NCI-H2029 treated with DMSO at 0.1 percent for 48 hours (cell line): ENCODE results near the gene EFR3B.
"Not testable (repeated sequence)": the region's sequence is repeated elsewhere in the genome, so short reads cannot be mapped to it uniquely, and the experiment has no call there.

Experiments used
- DNase-seq: peaks from one replicate; lab custom pipeline; 2025; lab: John Stamatoyannopoulos, UW

The EFR3B gene

GRCh38 chr2:25073025-25073424 is 31.1 kb downstream of the EFR3B start:
- peak; percentile 80 for DNase-seq

DNA sequence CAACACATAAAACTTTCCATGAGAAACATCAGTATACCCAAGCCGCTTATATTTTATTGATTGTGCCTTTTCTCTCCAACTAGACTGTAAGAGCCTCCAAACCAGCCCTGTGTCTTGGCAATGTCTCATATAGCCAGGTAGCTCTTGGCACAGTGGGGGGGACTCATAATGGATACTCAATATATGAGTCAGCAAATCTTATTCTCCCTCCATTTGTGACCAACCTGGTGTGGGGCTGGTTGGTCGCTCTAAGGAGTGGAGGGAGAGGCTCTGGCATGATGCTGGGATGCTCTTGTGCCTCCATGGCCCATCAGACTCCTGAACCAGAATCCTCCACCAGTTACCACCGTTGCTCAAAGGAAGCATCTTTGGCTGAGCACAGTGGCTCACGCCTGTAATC is 32.0 kb downstream of the EFR3B start:
- no peak for DNase-seq

DNA sequence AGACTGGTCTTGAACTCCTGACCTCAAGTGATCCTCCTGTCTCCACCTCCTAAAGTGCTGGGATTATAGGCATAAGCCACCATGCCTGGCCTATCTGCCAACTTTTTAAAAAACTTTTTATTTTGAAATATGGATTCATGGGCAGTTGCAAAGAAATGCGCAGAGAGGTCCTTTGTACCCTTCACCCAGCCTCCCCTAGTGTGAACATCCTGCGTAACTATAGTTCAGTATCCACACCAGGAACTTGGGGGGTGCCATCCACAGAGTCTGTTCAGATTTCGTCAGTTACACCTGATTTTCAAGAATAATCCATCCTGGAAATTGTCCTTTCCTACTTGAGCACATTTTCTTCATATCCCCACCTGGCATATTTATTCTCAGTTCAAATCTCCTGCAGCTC is 33.0 kb downstream of the EFR3B start:
- no peak for DNase-seq

GRCh38 chr2:25076749-25077148 is 34.9 kb downstream of the EFR3B start:
- no peak for DNase-seq

DNA sequence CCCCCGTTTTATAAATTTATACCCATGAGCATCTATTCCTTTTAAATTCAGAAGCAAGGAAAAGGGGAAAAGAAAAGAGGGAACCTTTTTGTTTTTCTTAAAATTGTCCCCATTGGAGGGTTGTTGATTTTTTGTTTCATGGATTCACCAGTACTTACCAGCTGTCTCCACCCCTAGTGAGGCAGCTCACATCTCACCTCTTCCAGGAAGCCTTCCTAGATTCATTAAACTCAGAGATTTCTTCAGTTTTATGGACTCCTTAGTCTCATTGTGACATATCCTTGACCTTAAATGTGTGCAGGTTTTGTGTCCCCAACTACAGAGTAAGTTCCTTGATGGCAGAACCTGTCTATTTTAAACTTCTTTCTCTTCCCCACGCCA is 35.9 kb downstream of the EFR3B start:
- DNase-seq = no peak

- peak; percentile 92 for DNase-seq
These were observed 36.5 kb downstream of the EFR3B start for GRCh38 chr2:25078170-25079049.

DNA sequence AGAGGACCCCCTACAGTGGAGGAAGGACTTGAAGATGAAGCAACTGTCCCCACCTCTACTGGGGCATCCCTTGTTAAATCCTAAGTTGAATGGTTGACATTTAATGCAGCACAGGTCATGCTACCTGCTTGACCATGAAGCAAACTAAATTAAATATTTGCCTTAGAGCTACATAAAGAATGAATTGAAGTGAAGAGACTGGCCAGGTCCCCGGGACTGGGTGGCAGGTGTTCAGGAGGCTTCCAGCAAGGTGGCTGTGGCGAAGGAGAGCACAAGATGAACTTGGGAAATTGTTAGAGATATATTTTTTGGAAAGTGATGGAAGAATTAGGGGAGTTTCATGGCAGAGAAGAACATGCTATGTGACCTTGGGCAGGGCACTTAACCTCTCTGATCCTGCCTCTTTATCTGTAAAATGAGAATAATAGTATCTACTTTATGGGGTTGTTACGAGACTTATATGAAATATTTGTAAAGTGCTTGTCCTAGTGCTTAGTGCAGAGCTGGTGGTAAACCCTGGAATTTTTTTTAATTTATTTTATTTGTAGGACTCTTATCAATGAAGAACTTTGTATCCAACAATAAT is 37.3 kb downstream of the EFR3B start:
- DNase-seq = peak; percentile 70

DNA sequence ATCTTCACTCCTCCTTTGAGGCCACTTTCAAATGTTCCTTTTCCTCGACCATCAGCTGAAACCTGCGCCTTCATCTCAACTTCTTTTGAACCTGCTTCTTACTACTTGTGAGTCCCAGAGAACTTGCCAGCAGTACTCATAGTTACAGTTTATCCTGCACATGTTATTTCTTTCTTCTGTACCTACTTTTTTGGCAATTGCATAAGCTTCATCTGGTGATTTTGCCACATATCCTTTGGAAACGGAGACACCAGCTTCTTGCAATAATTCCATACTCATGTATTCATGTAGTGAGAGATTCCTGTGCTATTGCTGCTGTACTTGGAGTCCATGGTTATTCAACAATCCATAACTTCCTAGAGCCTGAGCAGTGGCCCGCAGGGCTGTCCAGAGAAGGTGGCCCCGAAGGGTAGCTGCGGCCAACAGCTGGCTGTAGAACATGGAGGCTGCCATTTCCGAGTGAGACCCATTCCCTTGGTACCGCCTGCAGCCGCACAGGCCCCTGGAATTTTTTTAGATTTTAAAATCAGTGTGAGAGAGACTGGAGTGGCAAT is 39.4 kb downstream of the EFR3B start:
- no peak for DNase-seq

DNA sequence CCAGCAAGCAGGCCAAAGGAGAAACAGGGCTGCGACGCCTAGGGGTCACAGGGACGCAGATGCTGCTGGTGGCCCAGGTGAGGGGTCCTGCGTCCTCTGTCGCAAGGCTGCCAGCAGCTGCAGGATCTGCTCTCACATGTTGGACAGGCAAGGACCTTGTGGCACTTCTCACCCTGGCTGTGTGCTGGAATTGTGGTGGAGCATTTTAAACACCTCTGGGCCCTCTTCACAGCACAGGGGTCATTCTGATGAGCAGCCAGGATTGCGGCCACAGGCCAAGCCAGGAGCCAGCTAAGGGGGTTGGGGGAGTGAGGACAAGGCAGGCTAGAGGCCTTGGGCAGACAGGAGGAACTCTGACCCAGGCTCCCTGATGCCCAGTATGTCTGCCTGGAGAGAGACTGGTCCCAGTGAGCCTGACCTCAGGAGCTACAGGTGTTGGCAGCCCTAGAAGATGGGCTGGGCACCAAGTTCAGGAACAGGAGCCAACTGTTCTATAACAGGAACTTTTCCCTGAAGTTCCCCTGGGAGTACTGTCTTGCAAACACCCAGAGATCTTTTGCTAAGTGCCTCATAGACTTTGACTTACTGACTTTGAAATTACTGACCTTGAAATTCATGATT is 40.2 kb downstream of the EFR3B start:
- DNase-seq = no peak

GRCh38 chr2:25085761-25086560 is 44.1 kb downstream of the EFR3B start:
- DNase-seq = peak; percentile 94

DNA sequence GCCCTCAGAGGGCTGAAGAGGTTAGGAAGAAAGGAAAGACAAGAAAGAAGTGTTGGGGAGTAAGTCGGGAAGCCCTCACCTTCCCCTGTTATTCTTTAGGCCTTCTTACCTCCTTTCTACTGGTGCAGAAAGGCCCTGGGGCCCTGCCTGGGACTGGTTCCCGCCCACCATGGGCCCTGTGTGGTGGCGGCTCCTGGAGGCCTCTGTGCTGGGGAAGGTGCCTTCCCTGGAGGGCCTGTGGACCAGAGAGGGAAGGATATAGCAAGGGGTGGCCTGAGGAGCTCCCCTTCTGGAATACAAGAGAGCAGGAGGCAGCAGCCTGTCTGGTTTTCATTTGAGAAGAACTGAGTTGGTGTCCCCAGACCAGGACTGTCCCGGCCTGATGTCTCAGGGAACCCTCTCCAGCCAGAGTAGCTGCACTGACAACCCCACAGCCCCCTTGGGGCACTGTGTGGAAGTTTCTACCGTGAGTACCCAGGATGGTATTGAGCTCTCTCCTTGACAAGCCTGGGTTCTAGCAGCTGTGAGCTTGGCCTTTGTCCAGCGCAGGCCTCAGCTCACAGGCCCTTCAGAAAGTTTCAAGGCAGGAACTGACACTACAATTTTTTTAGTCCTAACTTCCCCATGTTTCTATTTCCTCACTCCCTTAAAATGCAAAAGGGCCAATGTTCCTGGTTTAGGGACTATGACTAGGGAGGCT is 47.1 kb downstream of the EFR3B start:
- no peak for DNase-seq

DNA sequence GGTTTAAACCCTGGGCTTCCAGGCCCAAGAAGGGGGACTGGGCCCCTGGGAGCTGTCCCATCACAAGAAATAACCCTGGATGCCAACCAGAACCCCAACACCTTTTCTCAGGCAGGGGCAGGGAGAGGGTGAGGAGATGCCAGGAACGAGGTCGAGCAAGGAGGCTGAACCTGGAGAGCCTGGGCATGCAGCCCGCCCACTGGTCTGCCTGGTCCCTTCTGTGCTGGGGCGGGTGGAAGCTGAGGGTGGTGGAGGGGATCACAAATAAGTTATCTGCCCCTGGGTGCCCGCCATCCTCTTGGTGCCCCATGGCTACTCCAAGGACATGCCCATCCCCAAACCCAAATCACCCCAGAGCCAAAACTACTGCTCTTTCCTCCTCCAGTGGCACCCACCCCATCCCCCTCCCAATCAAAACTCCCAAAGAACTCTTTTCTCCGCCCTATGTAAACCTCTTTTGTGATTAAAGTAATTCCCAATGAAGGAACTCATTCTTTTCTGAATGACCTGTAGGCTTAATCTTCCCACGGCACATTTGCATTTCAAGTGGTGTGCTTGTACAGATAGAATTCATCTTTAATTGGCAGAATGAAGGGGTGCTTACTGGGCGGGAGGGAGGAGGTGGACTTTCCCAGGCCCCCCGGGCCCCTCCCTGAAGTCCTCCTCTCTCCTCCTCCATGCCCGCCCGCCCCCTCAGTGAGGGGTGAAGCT is 47.9 kb downstream of the EFR3B start:
- no peak for DNase-seq

DNA sequence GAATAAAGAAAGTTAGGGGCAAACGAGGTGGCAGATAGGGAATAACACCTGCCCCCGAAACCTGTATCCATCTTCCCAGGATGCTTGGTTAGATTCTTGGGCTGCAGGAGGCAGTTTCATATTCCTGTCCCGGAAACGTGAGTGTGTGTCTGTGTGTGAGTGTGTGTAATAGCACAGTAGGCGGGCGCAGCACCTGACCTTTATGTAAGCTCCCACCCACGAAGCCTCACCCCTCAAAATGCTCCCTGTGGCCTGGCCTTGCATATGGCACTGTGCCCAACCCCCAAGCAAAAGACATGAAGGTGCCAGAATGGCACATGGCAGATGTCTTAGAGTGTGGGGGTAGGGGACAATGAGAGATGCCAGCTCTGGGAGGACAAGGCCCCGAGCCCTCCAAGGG is 48.9 kb downstream of the EFR3B start:
- no peak for DNase-seq

GRCh38 chr2:25091265-25091664 is 49.4 kb downstream of the EFR3B start:
- DNase-seq = no peak

DNA sequence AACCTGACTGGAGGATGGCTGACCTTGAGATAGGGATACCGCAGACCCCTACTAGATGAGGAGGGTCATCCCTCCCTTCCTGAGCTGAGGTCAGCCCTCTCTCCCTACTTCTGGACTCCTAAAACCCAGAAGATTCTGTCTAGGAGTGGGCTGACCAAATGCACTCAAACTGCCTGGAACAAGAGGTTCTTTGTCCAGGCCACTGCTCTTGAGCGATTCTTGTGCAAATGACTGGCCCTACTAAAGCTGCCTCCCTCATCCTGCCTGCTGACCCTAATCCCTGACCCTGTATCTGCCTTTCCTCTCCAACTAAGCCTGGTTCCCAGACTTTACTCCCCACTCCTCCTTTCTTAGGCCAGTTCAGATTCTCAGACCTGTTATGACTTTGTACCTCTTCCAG is 56.2 kb downstream of the EFR3B start:
- DNase-seq = no peak

- no peak for DNase-seq
These were observed 57.0 kb downstream of the EFR3B start for GRCh38 chr2:25098670-25099486.

- DNase-seq = not testable (repeated sequence)
These were observed 60.5 kb downstream of the EFR3B start for GRCh38 chr2:25102352-25102751.

DNA sequence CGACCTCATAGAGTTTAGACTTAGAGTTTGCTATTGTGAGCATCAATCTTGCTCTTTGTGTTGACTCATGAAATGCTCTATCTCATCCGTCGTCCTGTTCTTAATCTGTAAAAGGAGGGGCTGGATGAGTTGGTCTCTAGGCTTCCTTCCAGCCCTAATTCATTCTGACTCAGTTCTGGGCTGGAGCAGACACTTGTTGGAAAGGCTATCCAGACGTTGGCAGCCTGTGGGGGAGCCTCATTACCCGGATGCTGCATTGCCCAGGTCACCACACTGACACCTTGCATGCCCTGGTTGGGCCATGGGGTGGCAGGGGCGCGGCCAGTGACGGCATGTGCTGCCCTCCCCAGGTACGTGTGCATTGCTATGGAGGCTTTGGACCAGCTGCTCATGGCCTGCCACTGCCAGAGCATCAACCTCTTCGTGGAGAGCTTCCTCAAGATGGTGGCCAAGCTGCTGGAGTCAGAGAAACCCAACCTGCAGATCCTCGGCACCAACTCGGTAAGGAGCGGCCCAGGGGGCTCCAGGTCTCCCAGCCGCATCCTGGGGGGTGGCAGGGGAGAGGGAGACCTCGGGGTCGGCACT is 61.5 kb downstream of the EFR3B start:
- no peak for DNase-seq

GRCh38 chr2:25104736-25105135 is 62.9 kb downstream of the EFR3B start:
- no peak for DNase-seq
